Left lung (tissue), 10 donors: ENCODE results near the gene CLRN1. TPM values are rescaled to one million over a fixed set of nuclear protein-coding genes. Genes with fewer than 3 reads are reported as not detected.

Source experiments
- ATAC-seq: fragments of 200-7000 bp; cut with Tn5 transposase; one replicate; pipeline ENCODE4 v1.9.1; 2020; ENCODE audit warnings: moderate library complexity
- DNase-seq, 4 donors: peaks; one replicate each; pipeline ENCODE4 v3.0.0-alpha.2; 2013 to 2020
- H3K27ac ChIP-seq, 2 donors: fragments of 200-600 bp; sonication (generic) in 1 of 2; one replicate each; pipeline versions ENCODE4 v1.5.0 to v1.8.0; 2020 to 2021
- H3K27me3 ChIP-seq, 2 donors: fragments of 200-600 bp; sonication (generic) in 1 of 2; one replicate each; pipeline versions ENCODE4 v1.5.0 to v1.8.0; 2020 to 2021
- H3K36me3 ChIP-seq, 2 donors: fragments of 200-600 bp; sonication (generic) in 1 of 2; one replicate each; pipeline versions ENCODE4 v1.5.0 to v1.8.0; 2020 to 2021
- H3K4me1 ChIP-seq, 2 donors: fragments of 200-600 bp; one replicate each; pipeline ENCODE4 v1.8.0; 2021
- H3K4me3 ChIP-seq, 2 donors: fragments of 200-600 bp; sonication (generic) in 1 of 2; one replicate each; pipeline versions ENCODE4 v1.5.0 to v1.8.0; 2020 to 2021; ENCODE audit warnings: mild to moderate bottlenecking in 1 of 2
- H3K9me3 ChIP-seq, 2 donors: fragments of 200-600 bp; sonication (generic) in 1 of 2; one replicate each; pipeline versions ENCODE4 v1.5.0 to v1.8.0; 2020 to 2021
- intact Hi-C, 2 donors: fragments of 100-400 bp; cut with DNase I; formaldehyde crosslinking; loops; one replicate each; pipeline versions ENCODE4 v1.11.2 to v1.14.2; 2022
- polyA plus RNA-seq, 6 donors: library from polyadenylated mRNA; unstranded; fragments of 120-200 nt; gene quantifications; one replicate each; pipeline ENCODE4 v1.2.1, GENCODE V29; 2013; ENCODE audit not compliant: insufficient read length in 6 of 6
- total RNA-seq, 2 donors: library from RNA; stranded (reverse); fragmentation: NEBNext Ultra II Directional; extraction: Animal tissue kit (Norgen Biotek cat#: 25700); gene quantifications; one replicate each; pipeline ENCODE4 v1.2.1, GENCODE V29; 2021
- TF ChIP-seq, protein P1 (sequence below), 2 donors: fragments of 200-600 bp; sonication (generic) in 1 of 2; IDR thresholded peaks; one replicate each; pipeline versions ENCODE4 v1.5.0 to v1.8.0; 2021; ENCODE audit warnings: antibody characterized with exemption in 2 of 2
- donor health status: DM: no; HTN: yes; CAD: no.
- donor health status: DM: no; HTN: no; CAD: no.

CLRN1 gene
- total and polyA plus RNA-seq, 8 donors = 0.15 TPM; not detected in 7

DNA sequence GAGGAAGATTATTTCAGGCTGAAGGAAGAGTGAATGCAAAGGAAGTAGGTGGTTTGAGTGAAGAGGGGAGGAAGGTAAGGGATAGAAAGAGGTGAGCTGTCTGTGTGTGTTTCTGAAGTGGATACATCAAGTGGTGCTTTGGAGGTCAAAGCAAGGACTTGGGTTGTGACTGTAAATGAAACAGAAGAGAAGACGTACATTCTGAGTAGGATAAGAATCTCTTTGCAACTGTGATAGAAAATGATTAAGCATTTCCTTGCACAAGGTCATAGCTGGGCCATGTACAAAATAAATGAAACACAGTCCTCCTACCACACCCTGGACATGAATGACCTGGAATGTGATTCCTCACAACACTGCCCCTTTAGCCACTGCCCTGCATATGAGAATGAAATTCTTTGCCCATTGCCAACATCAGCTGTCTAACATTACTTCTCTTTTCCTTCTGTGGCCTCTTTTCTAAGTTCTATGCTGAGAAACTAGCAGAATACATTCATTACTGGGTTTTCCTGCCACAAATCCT is 39.0 kb downstream of the CLRN1 start:
- Histone ChIP-seq H3K27ac (no peak overlapping the region), H3K9me3 (no peaks in the 10 kb centered on the region), H3K4me3 (no peak overlapping the region), H3K36me3 (no peaks in the 10 kb centered on the region), H3K27me3 (peaks cover 0 to 6% of the 10 kb centered on the region in 2 donors), H3K4me1 (no peaks in the 10 kb centered on the region)
- ATAC-seq (no peak), DNase-seq (no peak)
- intact Hi-C loops = no loop called here
- TF ChIP-seq, protein P1, sequence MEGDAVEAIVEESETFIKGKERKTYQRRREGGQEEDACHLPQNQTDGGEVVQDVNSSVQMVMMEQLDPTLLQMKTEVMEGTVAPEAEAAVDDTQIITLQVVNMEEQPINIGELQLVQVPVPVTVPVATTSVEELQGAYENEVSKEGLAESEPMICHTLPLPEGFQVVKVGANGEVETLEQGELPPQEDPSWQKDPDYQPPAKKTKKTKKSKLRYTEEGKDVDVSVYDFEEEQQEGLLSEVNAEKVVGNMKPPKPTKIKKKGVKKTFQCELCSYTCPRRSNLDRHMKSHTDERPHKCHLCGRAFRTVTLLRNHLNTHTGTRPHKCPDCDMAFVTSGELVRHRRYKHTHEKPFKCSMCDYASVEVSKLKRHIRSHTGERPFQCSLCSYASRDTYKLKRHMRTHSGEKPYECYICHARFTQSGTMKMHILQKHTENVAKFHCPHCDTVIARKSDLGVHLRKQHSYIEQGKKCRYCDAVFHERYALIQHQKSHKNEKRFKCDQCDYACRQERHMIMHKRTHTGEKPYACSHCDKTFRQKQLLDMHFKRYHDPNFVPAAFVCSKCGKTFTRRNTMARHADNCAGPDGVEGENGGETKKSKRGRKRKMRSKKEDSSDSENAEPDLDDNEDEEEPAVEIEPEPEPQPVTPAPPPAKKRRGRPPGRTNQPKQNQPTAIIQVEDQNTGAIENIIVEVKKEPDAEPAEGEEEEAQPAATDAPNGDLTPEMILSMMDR (IDR thresholded peaks at IDR 0.05) = no peak

DNA sequence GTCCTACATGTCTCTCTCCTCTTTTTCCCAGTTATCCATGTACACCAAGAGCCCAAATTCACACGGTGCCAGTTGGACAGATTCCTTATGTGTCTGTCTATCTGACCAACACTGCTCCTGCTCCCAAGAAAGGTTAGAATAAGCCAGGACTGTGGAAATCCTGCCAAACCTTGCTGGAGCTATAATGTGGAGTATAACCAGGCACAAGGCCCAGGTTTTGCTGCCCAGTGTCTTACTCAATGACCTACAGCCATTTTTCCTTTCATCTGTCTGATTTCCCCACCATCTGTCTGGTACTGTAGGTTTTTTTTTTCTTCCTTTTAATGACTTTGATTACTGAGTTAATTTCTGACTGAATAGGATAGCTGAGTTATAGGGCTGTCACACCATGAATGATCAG is 40.8 kb downstream of the CLRN1 start:
- Histone ChIP-seq H3K27ac (no peak overlapping the region), H3K36me3 (no peaks in the 10 kb centered on the region), H3K27me3 (peaks cover 0 to 6% of the 10 kb centered on the region in 2 donors), H3K4me1 (no peaks in the 10 kb centered on the region), H3K4me3 (no peak overlapping the region), H3K9me3 (no peaks in the 10 kb centered on the region)
- TF ChIP-seq, protein P1 (IDR thresholded peaks at IDR 0.05) = no peak
- DNase-seq (no peak), ATAC-seq (no peak)
- intact Hi-C loops = no loop called here

DNA sequence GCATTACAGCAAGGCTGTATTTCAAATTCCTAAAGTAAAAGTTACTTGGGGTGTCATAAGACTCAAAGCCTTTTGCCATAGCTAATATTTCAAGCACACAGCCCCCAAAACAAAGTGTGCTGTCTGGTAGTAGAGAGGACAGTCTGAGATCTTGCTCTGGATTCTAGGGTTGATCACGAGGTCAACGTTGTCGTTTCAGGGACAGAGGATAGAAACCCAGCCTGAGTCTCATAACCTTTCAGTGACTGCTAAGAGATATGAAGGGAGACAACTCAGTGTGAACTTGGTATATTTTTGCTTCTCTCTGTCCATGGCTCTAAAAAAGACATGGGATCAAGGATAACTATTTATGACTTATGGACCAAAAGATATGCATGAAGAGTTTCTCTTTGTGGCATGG is 41.7 kb downstream of the CLRN1 start:
- TF ChIP-seq, protein P1 (IDR thresholded peaks at IDR 0.05) = no peak
- H3K36me3 ChIP-seq = no peaks in the 10 kb centered on the region
- no peak overlapping the region for H3K27ac ChIP-seq
- no peak for DNase-seq
- no peaks in the 10 kb centered on the region for H3K9me3 ChIP-seq
- H3K4me3 ChIP-seq = no peak overlapping the region
- intact Hi-C loops = no loop called here
- no peak for ATAC-seq
- H3K4me1 ChIP-seq = no peaks in the 10 kb centered on the region
- H3K27me3 ChIP-seq = peaks cover 0 to 13% of the 10 kb centered on the region in 2 donors

DNA sequence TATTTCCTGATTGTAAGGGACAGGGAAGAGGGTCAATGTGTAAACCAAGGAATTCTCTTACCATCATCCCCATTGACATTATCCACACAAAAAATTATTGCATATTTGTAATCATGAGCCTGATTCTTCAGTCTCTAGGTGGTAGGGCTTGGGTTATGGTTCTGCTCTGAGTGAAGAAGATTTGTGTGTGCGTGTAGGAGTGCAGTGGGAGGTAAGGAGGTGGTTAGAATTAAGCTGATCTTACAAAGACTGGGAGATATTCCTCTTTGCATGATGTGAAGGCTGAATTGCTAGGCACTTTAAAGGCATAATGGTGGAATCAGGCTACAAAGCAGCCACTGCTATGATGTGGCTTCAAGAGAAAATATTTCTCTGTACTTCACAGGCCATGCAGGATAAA is 44.3 kb downstream of the CLRN1 start:
- Histone ChIP-seq H3K4me3 (no peak overlapping the region), H3K27me3 (peaks cover 0 to 16% of the 10 kb centered on the region in 2 donors), H3K36me3 (no peaks in the 10 kb centered on the region), H3K27ac (no peak overlapping the region), H3K4me1 (no peaks in the 10 kb centered on the region), H3K9me3 (no peaks in the 10 kb centered on the region)
- intact Hi-C loops = no loop called here
- TF ChIP-seq, protein P1 (IDR thresholded peaks at IDR 0.05) = no peak
- DNase-seq (no peak), ATAC-seq (no peak)

DNA sequence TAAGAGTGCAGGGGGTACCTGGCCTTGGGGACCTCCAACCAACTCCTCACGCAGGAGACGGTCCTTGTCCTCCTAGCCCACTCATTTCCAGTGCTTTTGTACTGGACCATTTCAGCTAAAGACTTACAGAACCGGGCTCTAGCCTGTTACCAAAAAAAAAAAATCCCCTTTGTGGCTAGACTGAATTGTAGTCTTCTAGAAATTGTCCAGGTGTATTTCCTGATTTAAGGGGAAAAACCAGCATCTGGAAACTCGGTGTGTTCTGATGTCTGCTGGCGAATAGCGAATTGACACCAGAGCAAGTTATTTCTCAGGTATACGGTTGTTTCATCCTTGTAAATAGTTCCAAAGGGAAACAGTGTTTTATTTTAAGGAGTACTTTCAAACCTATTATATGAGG is 46.2 kb downstream of the CLRN1 start:
- intact Hi-C loops = no loop called here
- TF ChIP-seq, protein P1 (IDR thresholded peaks at IDR 0.05) = no peak
- H3K9me3 ChIP-seq = no peaks in the 10 kb centered on the region
- H3K4me1 ChIP-seq = no peaks in the 10 kb centered on the region
- no peak for DNase-seq
- peaks cover 0 to 25% of the 10 kb centered on the region in 2 donors for H3K27me3 ChIP-seq
- H3K36me3 ChIP-seq = no peaks in the 10 kb centered on the region
- H3K4me3 ChIP-seq = no peak overlapping the region
- no peak for ATAC-seq
- H3K27ac ChIP-seq = no peak overlapping the region
